Central memory CD4-positive, alpha-beta T cell (primary cell): ENCODE data around the gene SUGP1.

ENCODE experiments used
- DNase-seq: peaks from one replicate; pipeline ENCODE4 v3.0.0; 2022

SUGP1 gene

DNA sequence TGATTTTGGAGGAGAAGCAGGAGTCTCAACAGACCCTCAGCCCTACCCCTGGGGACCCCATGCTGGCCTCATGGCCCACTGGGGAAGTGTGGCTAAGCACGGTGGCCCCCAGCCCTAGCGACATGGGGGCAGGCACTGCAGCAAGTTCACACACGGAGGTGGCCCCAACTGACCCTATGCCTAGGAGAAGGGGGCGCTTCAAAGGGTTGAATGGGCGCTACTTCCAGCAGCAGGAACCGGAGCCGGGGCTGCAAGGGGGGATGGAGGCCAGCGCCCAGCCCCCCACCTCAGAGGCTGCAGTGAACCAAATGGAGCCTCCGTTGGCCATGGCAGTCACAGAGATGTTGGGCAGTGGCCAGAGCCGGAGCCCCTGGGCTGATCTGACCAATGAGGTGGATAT, 93.6 kb downstream of the SUGP1 start:
- DNase-seq = no peak

DNA sequence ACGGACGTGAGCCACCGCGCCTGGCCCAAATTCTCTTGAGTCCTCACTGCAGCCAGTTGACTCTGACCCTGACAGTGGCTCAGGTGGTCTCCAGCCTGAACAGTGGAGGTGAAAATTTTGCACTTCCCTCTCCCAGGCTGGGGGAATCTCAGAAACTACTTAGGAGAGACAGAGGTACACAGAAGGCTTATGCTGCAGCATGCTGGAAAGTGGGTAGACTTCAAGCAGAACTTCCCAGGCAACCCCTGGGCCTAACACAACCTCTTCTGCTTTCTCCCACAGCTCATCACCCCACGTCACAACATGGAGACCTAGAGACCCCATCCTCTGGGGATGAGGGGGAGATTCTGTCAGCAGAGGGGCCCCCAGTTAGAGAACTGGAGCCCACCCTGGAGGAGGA, 94.1 kb downstream of the SUGP1 start:
- no peak for DNase-seq
